Smooth muscle cell (in vitro differentiated cells): ENCODE data around the gene FCRL1. TPM values are rescaled to one million over a fixed set of nuclear protein-coding genes. Genes with fewer than 3 reads are reported as not detected.

Source experiments
- DNase-seq: peaks from one replicate; lab custom pipeline; 2025; ENCODE audit not compliant: unreplicated experiment; lab: John Stamatoyannopoulos, UW
- H2AFZ ChIP-seq: fragments of 200-600 bp; sonication (generic); 2 replicates; pipeline ENCODE4 v1.6.0; 2016; ENCODE audit warnings: antibody characterized with exemption, low read depth, mild to moderate bottlenecking
- H3F3A ChIP-seq: fragments of 200-600 bp; sonication (generic); 2 replicates; pipeline ENCODE4 v1.6.0; 2017; ENCODE audit warnings: antibody characterized with exemption, low read depth
- H3K27ac ChIP-seq: fragments of 200-600 bp; sonication (generic); 2 replicates; pipeline ENCODE4 v1.5.1; 2016; ENCODE audit warnings: low read depth, mild to moderate bottlenecking
- H3K27me3 ChIP-seq: fragments of 200-600 bp; sonication (generic); 2 replicates; pipeline ENCODE4 v1.6.1; 2016; ENCODE audit warnings: low read depth, mild to moderate bottlenecking
- H3K36me3 ChIP-seq: fragments of 200-600 bp; sonication (generic); 2 replicates; pipeline ENCODE4 v1.5.1; 2016; ENCODE audit warnings: low read depth
- H3K4me1 ChIP-seq: fragments of 200-600 bp; sonication (generic); 2 replicates; pipeline ENCODE4 v1.5.1; 2016; ENCODE audit warnings: low read depth
- H3K4me2 ChIP-seq: fragments of 200-600 bp; sonication (generic); 2 replicates; pipeline ENCODE4 v1.6.0; 2016; ENCODE audit warnings: mild to moderate bottlenecking
- H3K4me3 ChIP-seq: fragments of 200-600 bp; sonication (generic); 2 replicates; pipeline ENCODE4 v1.5.1; 2016; ENCODE audit warnings: mild to moderate bottlenecking
- H3K79me2 ChIP-seq: fragments of 200-600 bp; sonication (generic); 2 replicates; pipeline ENCODE4 v1.6.0; 2016; ENCODE audit warnings: low read depth, mild to moderate bottlenecking
- H3K9ac ChIP-seq: fragments of 200-600 bp; sonication (generic); 2 replicates; pipeline ENCODE4 v1.6.0; 2016; ENCODE audit warnings: low read depth
- H3K9me3 ChIP-seq: fragments of 200-600 bp; sonication (generic); replicated peaks from 2 replicates; pipeline ENCODE4 v1.5.1; 2016; ENCODE audit warnings: low read depth
- H4K20me1 ChIP-seq: fragments of 200-600 bp; sonication (generic); 2 replicates; pipeline ENCODE4 v1.6.0; 2016; ENCODE audit warnings: low read depth
- CTCF ChIP-seq: fragments of 200-600 bp; sonication (generic); IDR thresholded peaks from 2 replicates; pipeline ENCODE4 v1.5.1; 2017; ENCODE audit warnings: borderline replicate concordance, mild to moderate bottlenecking, antibody characterized with exemption; ENCODE audit not compliant: insufficient read depth, poor library complexity, severe bottlenecking
- WGBS: methylation state at CpG from one replicate; pipeline ENCODE4 v1.1.7; 2016; ENCODE audit warnings: low lambda C conversion rate; 5-methylcytosine and 5-hydroxymethylcytosine counted together
- polyA plus RNA-seq: library from polyadenylated mRNA; unstranded; fragments of >200 nt; fragmentation: Nextera tagmentation; extraction: Ambion mirVana; gene quantifications from 2 replicates; pipeline ENCODE4 v1.2.1, GENCODE V29; 2016
- total RNA-seq: library from RNA; depleted of rRNA; stranded (reverse); fragments of >200 nt; gene quantifications from 2 replicates; pipeline ENCODE4 v1.2.3, GENCODE V29; 2014

FCRL1 gene
- total and polyA plus RNA-seq, 2 experiments from 2014 or later = not detected

GRCh38 chr1:157833145-157833544 is 13.2 kb upstream of the FCRL1 start:
- H3F3A ChIP-seq = no peaks in the 10 kb centered on the region
- H3K27me3 ChIP-seq = no peaks in the 10 kb centered on the region
- no peak for TF ChIP-seq CTCF
- no peaks in the 10 kb centered on the region for H4K20me1 ChIP-seq
- WGBS = 88% methylated on average over 6 of the region's 6 CpGs
- no peak overlapping the region for H3K4me2 ChIP-seq
- DNase-seq = no peak
- H3K4me1 ChIP-seq = no peaks in the 10 kb centered on the region
- no peaks in the 10 kb centered on the region for H3K36me3 ChIP-seq
- no peaks in the 10 kb centered on the region for H3K79me2 ChIP-seq
- no peak overlapping the region for H3K27ac ChIP-seq
- H3K9me3 ChIP-seq = no peaks in the 10 kb centered on the region
- no peak overlapping the region for H3K9ac ChIP-seq
- no peak overlapping the region for H2AFZ ChIP-seq
- no peak overlapping the region for H3K4me3 ChIP-seq

- H3F3A ChIP-seq = no peaks in the 10 kb centered on the region
- TF ChIP-seq CTCF = no peak
- H3K9me3 ChIP-seq = no peaks in the 10 kb centered on the region
- H2AFZ ChIP-seq = no peak overlapping the region
- 47% methylated on average over 4 of the region's 4 CpGs for WGBS
- no peaks in the 10 kb centered on the region for H4K20me1 ChIP-seq
- no peak for DNase-seq
- H3K4me3 ChIP-seq = no peak overlapping the region
- H3K36me3 ChIP-seq = no peaks in the 10 kb centered on the region
- no peaks in the 10 kb centered on the region for H3K27me3 ChIP-seq
- H3K79me2 ChIP-seq = no peaks in the 10 kb centered on the region
- no peak overlapping the region for H3K27ac ChIP-seq
- H3K4me2 ChIP-seq = no peak overlapping the region
- no peak overlapping the region for H3K9ac ChIP-seq
- no peaks in the 10 kb centered on the region for H3K4me1 ChIP-seq
These were observed 12.2 kb upstream of the FCRL1 start for GRCh38 chr1:157831968-157832626.

- no peak for DNase-seq
- H3K9me3 ChIP-seq = no peaks in the 10 kb centered on the region
These were observed 11.0 kb upstream of the FCRL1 start for GRCh38 chr1:157830887-157831286.

More at GRCh38 chr1:157830887-157831286, 11.0 kb upstream of the FCRL1 start:
- no peak for TF ChIP-seq CTCF
- no peaks in the 10 kb centered on the region for H3K27me3 ChIP-seq
- WGBS = 87% methylated on average over 2 of the region's 2 CpGs
- no peak overlapping the region for H3K4me3 ChIP-seq
- no peaks in the 10 kb centered on the region for H3K36me3 ChIP-seq
- H3K4me1 ChIP-seq = no peaks in the 10 kb centered on the region
- no peak overlapping the region for H3K27ac ChIP-seq
- no peak overlapping the region for H3K9ac ChIP-seq
- no peaks in the 10 kb centered on the region for H3F3A ChIP-seq
- no peak overlapping the region for H2AFZ ChIP-seq
- H3K79me2 ChIP-seq = no peaks in the 10 kb centered on the region
- H3K4me2 ChIP-seq = no peak overlapping the region
- no peaks in the 10 kb centered on the region for H4K20me1 ChIP-seq
